ENCODE data around the gene TGFBR2.

Gene TGFBR2

GRCh38 chr3:30639937-30640336 is 33.5 kb downstream of the TGFBR2 start:
- no peaks in the 10 kb centered on the region for H3K4me1 ChIP-seq (ENCODE audit: insufficient read depth, low read length)
- no peaks in the 10 kb centered on the region for H3K27me3 ChIP-seq (ENCODE audit: insufficient read depth, low read length)
- no peak overlapping the region for H2AFZ ChIP-seq (ENCODE audit: low read depth, low read length)
- H3K9me3 ChIP-seq (ENCODE audit: low read length): no peaks in the 10 kb centered on the region
- no peaks in the 10 kb centered on the region for H3K36me3 ChIP-seq (ENCODE audit: insufficient read depth, low read length)
- H3K4me3 ChIP-seq (ENCODE audit: low read length): no peak overlapping the region

DNA sequence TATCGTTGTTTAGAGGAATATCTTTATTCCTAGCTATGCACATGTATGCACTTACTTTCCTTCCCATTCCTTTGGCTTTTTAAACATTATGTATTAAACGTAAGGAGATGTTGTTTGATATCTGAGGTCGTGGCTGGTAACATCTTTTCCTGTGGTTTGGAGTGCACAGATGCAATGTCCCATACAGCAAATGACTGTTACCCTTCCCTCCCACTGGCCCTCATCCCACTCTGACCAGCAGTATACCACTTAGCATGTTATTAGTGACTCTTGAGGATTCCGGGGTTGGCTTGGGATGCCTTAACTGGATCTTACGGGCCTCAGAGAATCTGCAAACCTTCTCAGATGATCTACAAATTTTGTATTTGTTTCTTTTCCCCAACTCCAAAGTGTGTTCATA is 34.5 kb downstream of the TGFBR2 start:
- Histone ChIP-seq H3K27me3 (ENCODE audit: insufficient read depth, low read length) (no peaks in the 10 kb centered on the region), H3K4me3 (ENCODE audit: low read length) (no peak overlapping the region), H3K36me3 (ENCODE audit: insufficient read depth, low read length) (no peaks in the 10 kb centered on the region), H2AFZ (ENCODE audit: low read depth, low read length) (no peak overlapping the region), H3K4me1 (ENCODE audit: insufficient read depth, low read length) (no peaks in the 10 kb centered on the region), H3K9me3 (ENCODE audit: low read length) (no peaks in the 10 kb centered on the region)

GRCh38 chr3:30641416-30642251 is 35.2 kb downstream of the TGFBR2 start:
- H3K9me3 ChIP-seq (ENCODE audit: low read length): no peaks in the 10 kb centered on the region

DNA sequence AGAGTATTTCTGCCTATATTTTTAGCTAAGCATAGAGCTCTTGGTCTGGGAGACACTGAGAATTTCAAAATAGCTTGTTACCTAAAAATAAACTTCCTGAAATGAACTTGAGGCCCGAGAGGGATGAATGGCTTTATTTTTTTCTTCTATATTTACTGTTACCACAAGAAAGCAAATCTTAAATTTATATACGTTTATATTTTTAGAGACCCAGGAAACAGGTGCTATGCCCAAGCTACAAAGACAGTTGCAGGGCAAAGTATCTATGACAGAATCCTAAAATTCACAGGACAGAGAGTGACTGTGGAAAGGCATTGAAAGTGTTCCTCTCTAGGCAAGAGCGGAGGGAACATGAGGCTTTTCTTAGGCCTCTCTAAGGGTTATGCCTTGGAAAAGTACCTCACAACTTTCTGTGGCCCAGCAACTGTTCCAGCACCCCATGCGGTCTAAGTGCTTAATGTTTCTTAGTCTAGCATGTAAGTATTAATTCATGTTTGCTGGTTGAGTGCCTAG is 36.5 kb downstream of the TGFBR2 start:
- no peaks in the 10 kb centered on the region for H3K27me3 ChIP-seq (ENCODE audit: insufficient read depth, low read length)
- no peaks in the 10 kb centered on the region for H3K4me1 ChIP-seq (ENCODE audit: insufficient read depth, low read length)
- no peaks in the 10 kb centered on the region for H3K9me3 ChIP-seq (ENCODE audit: low read length)
- H3K4me3 ChIP-seq (ENCODE audit: low read length): no peak overlapping the region
- H3K36me3 ChIP-seq (ENCODE audit: insufficient read depth, low read length): no peaks in the 10 kb centered on the region
- H2AFZ ChIP-seq (ENCODE audit: low read depth, low read length): no peak overlapping the region

More at GRCh38 chr3:30641416-30642251, 35.2 kb downstream of the TGFBR2 start:
- no peaks in the 10 kb centered on the region for H3K4me1 ChIP-seq (ENCODE audit: insufficient read depth, low read length)
- no peak overlapping the region for H2AFZ ChIP-seq (ENCODE audit: low read depth, low read length)
- H3K27me3 ChIP-seq (ENCODE audit: insufficient read depth, low read length): no peaks in the 10 kb centered on the region
- H3K36me3 ChIP-seq (ENCODE audit: insufficient read depth, low read length): no peaks in the 10 kb centered on the region
- H3K4me3 ChIP-seq (ENCODE audit: low read length): no peak overlapping the region

- Histone ChIP-seq H3K4me3 (ENCODE audit: low read length) (no peak overlapping the region), H3K9me3 (ENCODE audit: low read length) (no peaks in the 10 kb centered on the region), H3K27me3 (ENCODE audit: insufficient read depth, low read length) (no peaks in the 10 kb centered on the region), H2AFZ (ENCODE audit: low read depth, low read length) (no peak overlapping the region), H3K36me3 (ENCODE audit: insufficient read depth, low read length) (no peaks in the 10 kb centered on the region), H3K4me1 (ENCODE audit: insufficient read depth, low read length) (no peaks in the 10 kb centered on the region)
Observed at GRCh38 chr3:30643763-30644462, 37.5 kb downstream of the TGFBR2 start.

GRCh38 chr3:30644615-30645014 is 38.2 kb downstream of the TGFBR2 start:
- Histone ChIP-seq H2AFZ (ENCODE audit: low read depth, low read length) (no peak overlapping the region), H3K4me1 (ENCODE audit: insufficient read depth, low read length) (peaks cover 2% of the 10 kb centered on the region), H3K36me3 (ENCODE audit: insufficient read depth, low read length) (no peaks in the 10 kb centered on the region), H3K9me3 (ENCODE audit: low read length) (no peaks in the 10 kb centered on the region), H3K27me3 (ENCODE audit: insufficient read depth, low read length) (no peaks in the 10 kb centered on the region), H3K4me3 (ENCODE audit: low read length) (no peak overlapping the region)

GRCh38 chr3:30645077-30645476 is 38.7 kb downstream of the TGFBR2 start:
- Histone ChIP-seq H3K4me3 (ENCODE audit: low read length) (no peak overlapping the region), H3K27me3 (ENCODE audit: insufficient read depth, low read length) (no peaks in the 10 kb centered on the region), H2AFZ (ENCODE audit: low read depth, low read length) (no peak overlapping the region), H3K9me3 (ENCODE audit: low read length) (no peaks in the 10 kb centered on the region), H3K4me1 (ENCODE audit: insufficient read depth, low read length) (peaks cover 2% of the 10 kb centered on the region), H3K36me3 (ENCODE audit: insufficient read depth, low read length) (no peaks in the 10 kb centered on the region)

GRCh38 chr3:30646181-30646876 is 39.9 kb downstream of the TGFBR2 start:
- Histone ChIP-seq H3K9me3 (ENCODE audit: low read length) (no peaks in the 10 kb centered on the region), H3K27me3 (ENCODE audit: insufficient read depth, low read length) (no peaks in the 10 kb centered on the region), H2AFZ (ENCODE audit: low read depth, low read length) (no peak overlapping the region), H3K4me1 (ENCODE audit: insufficient read depth, low read length) (peaks cover 2% of the 10 kb centered on the region), H3K4me3 (ENCODE audit: low read length) (no peak overlapping the region), H3K36me3 (ENCODE audit: insufficient read depth, low read length) (no peaks in the 10 kb centered on the region)

GRCh38 chr3:30646961-30647752 is 40.8 kb downstream of the TGFBR2 start:
- peaks cover 2% of the 10 kb centered on the region for H3K4me1 ChIP-seq (ENCODE audit: insufficient read depth, low read length)
- no peaks in the 10 kb centered on the region for H3K36me3 ChIP-seq (ENCODE audit: insufficient read depth, low read length)
- no peak overlapping the region for H3K4me3 ChIP-seq (ENCODE audit: low read length)

GRCh38 chr3:30648670-30649357 is 42.4 kb downstream of the TGFBR2 start:
- peaks cover 2% of the 10 kb centered on the region for H3K4me1 ChIP-seq (ENCODE audit: insufficient read depth, low read length)
- H3K27me3 ChIP-seq (ENCODE audit: insufficient read depth, low read length): no peaks in the 10 kb centered on the region
- H3K4me3 ChIP-seq (ENCODE audit: low read length): no peak overlapping the region
- no peak overlapping the region for H2AFZ ChIP-seq (ENCODE audit: low read depth, low read length)
- no peaks in the 10 kb centered on the region for H3K9me3 ChIP-seq (ENCODE audit: low read length)
- no peaks in the 10 kb centered on the region for H3K36me3 ChIP-seq (ENCODE audit: insufficient read depth, low read length)

More at GRCh38 chr3:30646961-30647752, 40.8 kb downstream of the TGFBR2 start:
- no peaks in the 10 kb centered on the region for H3K27me3 ChIP-seq (ENCODE audit: insufficient read depth, low read length)
- no peaks in the 10 kb centered on the region for H3K9me3 ChIP-seq (ENCODE audit: low read length)
- no peak overlapping the region for H2AFZ ChIP-seq (ENCODE audit: low read depth, low read length)

- no peaks in the 10 kb centered on the region for H3K36me3 ChIP-seq (ENCODE audit: insufficient read depth, low read length)
- no peaks in the 10 kb centered on the region for H3K9me3 ChIP-seq (ENCODE audit: low read length)
- H3K27me3 ChIP-seq (ENCODE audit: insufficient read depth, low read length): no peaks in the 10 kb centered on the region
- no peak overlapping the region for H3K4me3 ChIP-seq (ENCODE audit: low read length)
- peaks cover 2% of the 10 kb centered on the region for H3K4me1 ChIP-seq (ENCODE audit: insufficient read depth, low read length)
- no peak overlapping the region for H2AFZ ChIP-seq (ENCODE audit: low read depth, low read length)
Observed at GRCh38 chr3:30649572-30650318, 43.3 kb downstream of the TGFBR2 start.
